GM19395 (cell line): ENCODE measurements around the gene MPP7.
A peak's percentile ranks its signal among the peaks of the same experiment; 100 is the strongest.

Experiments
- ATAC-seq: cut with Tn5 transposase; IDR thresholded peaks from one replicate; pipeline ENCODE4 v1.9.1; 2021; ENCODE audit warnings: mild to moderate bottlenecking, moderate library complexity; ENCODE audit not compliant: unreplicated experiment

MPP7 gene

DNA sequence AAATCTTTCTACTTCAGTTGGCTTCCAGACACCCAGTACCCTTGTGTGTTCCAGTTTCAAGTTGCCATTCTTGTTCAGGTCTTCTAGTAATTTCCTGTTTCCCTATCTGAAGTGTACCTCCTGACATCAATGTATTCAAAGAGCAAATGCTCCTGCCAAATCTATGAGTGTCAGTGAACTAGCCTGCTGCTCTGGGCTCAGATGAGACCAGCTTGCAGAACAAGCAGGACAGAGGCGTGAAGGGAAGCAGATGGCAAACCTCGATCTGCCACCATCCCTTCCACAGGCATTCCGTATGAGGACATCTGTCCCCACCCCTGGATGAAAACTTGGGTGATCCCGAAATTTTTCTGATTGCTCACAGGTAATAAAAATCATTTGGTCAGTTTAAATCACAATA is 4.4 kb upstream of the MPP7 start:
- ATAC-seq = no peak

DNA sequence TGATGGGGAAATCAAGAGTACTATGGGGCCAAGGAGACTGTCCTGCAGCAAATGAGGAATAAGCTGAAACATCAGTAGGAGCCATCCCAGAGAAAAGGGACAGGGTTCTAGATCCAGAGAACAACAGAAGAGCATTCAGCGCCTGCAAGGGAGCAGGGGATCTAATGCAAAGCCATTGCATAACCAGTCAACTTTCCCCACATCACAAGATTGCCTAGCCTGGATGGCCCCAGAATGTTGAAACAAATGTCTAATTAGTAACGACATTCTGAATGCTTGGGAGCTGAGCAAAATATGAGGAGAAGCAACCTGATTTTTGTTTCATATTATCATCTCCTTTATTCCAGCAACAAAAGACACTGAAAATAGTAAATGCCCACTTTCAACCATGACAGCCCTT is 2.7 kb upstream of the MPP7 start:
- no peak for ATAC-seq

DNA sequence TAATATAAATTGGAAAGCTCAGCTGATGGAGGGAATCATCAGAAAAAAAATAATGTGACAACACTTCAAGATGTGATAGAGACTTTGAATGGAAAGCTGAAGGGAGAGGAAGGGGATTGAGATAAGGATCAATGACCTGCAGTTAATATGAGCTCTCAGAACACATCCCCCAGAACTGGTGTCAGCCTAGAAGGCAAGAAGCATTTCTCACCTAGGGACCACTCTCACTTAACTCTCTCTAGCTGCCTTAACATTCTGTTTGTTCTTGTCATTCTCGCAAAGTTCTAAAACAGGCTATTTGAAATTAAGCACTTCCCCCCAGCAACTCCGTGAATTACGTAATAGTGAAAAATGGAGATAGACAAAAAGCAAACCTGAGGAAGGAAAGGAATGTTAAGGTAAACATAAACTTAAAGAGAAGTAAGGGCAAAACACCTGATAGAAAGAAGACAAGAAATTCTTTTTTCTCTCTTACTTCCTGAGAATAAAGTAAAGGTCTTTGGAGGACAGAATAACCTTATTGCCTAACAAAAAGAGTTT is 1.2 kb upstream of the MPP7 start:
- ATAC-seq = no peak

DNA sequence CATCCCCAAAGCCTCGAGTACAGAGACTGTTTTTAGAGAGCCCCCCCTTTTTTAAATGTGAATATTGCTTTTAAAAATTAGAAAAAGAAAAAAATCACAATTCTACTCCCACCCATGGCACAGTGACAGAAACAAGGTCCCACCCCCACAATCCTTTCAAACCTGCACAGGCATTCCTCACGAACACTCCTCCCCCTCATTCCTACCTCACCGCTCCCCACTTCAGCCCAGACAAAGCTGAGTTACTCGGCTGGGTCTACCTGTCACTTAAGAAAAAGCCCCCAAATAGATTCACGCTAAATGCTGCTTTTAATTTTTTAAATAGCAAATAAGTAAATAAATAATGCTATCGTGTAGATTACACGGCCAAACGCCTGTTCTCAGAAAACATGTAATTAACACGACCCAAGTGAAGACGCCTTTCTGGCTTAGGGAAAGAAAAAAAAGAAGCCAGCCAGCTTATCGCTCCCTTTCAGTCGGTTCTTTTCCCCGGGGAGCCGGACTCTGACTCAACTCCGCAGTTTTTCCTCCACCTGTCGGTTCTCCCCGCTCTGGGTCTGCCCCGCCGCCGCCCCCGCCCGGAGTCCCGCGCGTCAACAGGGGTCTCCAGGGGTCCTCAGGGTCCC is 739 bp downstream of the MPP7 start:
- peak; percentile 1 for ATAC-seq

DNA sequence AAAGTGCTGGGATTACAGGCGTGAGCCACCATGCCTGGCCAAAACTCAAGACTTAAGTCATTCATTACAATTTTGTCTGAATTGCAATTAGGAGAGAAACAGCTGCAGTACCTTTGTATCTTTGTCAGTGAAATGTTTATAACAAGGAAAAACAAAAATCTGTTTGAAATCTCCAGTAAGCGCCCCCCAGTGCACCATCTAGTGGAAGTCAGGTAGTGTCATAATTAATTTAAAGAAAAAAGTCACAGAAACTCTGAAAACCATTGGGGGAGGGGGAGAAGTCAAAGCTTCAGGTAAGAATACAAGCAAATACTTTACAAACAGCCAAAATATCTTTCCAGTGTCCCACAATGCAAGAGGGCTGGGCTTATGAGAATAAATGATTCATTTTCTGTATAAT is 2.8 kb downstream of the MPP7 start:
- no peak for ATAC-seq

DNA sequence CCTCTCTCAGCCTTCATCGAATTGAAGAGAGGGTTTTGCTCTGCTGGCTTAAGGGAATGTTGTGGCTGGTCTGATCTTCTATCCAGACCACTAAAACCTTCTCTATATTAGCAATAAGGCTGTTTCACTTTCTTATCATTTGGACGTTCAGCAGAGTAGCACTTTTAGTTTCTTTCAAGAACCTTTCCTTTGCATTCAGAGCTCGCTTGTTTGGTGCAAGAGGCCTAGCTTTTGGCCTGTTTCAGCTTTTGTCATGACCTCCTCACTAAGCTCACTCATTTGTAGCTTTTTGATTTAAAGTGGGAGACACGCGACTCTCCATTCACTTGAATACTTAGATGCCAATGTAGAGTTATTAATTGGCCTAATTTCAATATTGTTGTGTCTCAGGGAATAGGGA is 3.9 kb downstream of the MPP7 start:
- ATAC-seq = no peak

DNA sequence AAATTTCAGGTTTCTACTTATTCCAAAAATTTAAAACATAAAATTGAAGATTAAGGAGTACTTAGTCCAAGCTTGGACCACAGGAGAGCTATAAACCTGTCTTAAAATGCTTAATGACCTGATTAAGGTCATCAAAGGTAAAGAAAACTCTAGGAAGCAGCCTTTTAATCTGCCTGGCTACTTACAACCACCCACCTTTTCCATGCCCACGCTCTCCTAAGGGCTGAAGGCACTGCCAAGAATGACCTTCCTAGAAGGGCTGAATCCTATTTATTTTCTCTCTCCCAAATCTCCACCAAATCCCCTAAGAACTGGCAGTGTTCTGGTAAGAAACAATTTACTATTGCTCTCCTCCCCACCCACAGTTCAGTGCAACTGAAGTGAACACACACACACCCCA is 6.8 kb downstream of the MPP7 start:
- ATAC-seq = no peak

DNA sequence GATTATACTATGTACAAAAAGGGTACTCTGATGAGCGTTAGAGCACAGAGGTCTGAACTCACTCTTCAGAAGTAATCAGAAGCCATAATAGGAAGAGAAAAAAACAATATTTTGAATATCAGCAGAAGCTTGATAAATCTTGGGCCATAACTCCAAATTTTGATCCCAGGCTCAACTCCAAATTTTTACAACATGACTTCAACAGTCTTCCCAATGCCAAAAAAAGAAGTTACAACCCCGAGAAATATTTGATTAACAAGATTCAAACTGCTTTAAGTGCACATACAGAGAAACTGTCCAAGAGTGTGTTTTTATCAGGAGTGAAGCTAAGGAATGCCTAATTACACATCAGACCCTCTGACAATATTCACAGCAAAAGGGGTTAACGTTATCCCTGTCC is 7.5 kb downstream of the MPP7 start:
- ATAC-seq = no peak

DNA sequence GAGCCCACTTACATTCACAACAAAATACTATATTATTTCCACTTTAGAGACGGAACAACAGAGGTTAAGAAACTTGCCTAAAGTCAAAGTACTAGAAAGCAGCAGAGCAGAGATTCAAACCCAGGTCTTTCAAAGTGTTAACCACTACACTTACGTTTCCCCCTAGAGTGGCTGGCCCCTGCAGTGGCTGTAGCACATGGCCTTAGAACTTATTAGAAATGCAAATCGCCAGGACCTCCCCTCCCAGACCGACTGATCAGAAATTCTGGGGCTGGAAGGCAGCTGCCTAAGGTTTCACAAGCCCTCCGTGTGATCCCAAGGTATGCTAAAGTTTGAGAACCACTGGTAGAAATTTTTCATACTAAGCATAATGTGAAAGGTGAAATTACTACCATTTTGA is 8.1 kb downstream of the MPP7 start:
- ATAC-seq = no peak

DNA sequence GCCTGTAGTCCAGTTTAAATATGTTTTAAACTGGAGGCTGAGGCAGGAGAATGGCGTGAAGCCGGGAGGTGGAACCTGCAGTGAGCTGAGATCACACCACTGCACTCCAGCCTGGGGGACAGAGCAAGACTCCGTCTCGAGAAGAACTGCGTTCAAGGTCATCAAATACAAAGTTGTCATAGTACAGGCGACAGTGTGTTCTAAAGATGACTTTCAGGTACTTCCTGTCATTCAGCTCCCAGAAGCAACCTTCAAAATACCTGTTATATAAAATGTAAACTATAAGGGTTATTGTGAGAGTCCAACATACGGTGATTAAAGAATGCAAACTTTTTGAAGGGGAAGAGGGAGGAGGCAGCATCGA is 8.7 kb downstream of the MPP7 start:
- no peak for ATAC-seq

DNA sequence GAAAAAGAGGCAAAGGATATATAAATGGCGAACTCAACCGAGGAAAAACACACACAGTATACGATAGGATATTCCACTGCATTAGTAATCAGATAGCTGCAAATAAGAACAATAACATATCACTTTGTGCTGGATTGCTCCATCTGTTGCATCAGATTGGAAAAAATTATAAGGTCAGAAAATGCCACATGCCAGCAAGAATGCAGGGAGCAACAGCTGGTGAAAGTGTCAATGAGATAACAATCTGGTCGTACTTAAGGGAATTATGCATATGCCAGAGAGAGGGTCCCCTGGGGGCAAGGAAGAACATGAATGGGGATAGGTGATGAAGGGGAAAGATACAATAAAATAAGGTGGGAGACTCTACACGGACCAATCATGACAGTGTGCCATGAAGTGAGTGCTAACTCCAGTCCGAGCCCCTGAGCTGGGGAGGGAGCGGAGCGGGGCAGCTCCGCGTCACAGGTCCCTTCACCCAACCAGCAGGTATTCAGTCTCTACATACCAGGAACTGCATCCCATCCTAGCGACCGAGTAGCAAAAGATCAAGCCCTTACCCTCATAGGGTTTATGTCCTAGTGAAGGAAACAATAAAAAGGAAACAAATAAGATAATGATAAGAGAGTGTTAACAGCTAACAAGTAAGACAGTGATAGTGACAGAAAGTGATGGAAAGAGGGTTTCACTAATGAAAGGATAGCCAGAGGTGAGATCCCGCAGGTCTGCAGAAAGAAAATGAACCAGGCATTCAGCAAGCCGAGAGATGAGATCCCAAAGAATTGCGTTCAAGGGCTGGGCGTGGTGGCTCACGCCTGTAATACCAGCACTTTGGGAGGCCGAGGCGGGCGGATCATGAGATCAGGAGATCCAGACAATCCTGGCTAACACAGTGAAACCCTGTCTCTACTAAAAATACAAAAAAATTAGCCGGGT is 9.4 kb downstream of the MPP7 start:
- no peak for ATAC-seq

DNA sequence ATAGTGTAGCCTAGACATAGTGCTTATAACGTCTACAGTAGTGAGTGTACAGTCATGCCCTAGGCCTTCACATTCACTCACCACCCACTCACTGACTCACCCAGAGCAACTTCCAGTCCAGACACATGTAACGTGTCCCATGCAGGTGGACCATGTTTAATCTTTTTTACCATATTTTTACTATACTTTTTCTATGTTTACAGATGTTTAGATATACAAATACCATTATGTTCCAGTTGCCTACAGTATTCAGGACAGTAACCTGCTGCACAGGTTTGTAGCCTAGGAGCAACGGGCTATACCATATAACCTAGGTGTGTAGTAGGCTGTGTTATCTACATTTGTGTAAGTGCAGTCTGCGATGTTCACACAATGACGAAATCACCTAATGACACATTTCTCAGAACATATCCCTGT is 11.0 kb downstream of the MPP7 start:
- no peak for ATAC-seq

DNA sequence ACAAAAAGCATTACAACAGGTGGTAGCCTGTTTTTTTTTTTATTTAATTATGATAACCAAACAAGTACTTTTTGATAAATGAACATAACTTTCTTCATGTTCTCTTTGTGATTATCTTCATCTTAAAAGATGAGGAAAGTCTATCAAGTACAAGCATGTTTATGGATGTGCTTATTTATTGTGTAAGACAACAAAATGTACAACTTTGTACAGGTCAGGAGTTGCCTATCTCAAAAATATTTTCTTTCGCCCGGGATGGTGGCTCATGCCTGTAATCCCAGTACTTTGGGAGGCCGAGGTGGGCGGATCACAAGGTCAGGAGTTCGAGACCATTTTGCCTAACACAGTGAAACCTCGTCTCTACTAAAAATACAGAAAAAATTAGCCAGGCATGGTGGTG is 17.0 kb downstream of the MPP7 start:
- no peak for ATAC-seq

DNA sequence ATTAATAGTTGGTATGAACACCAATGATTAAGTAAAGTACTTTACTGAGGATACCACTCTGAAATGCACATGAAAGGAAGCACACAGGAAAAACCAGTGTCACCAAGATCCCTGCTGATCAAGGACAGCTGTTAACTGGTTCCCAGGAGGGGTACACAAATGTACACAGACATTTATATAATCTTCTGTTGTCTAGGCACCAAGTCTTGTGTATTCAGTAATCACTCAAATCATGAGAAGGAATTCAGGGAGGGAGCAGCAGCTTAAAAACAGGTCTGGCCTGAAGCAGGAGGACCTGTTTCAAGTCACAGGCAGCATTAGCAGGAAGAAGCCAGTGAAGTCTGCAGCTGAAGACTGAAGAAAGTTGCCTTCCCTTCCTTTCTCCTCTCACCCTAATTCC is 18.7 kb downstream of the MPP7 start:
- ATAC-seq = no peak

DNA sequence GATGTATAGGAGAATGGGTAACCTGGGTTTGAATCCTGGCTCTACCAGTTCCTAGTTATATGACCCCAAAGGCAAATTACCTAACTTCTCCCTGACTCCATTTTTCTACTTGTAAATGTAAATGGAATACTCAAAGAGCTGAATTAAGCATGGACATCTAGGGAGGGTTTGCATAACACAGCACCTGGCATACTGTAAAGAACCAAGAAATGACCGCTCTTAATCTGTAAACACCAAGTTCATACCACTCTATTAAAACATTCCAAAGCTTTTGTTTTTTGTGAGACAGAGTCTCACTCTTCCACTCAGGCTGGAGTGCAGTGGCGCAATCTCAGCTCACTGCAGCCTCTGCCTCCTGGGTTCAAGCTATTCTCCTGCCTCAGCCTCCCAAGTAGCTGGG is 19.6 kb downstream of the MPP7 start:
- no peak for ATAC-seq

DNA sequence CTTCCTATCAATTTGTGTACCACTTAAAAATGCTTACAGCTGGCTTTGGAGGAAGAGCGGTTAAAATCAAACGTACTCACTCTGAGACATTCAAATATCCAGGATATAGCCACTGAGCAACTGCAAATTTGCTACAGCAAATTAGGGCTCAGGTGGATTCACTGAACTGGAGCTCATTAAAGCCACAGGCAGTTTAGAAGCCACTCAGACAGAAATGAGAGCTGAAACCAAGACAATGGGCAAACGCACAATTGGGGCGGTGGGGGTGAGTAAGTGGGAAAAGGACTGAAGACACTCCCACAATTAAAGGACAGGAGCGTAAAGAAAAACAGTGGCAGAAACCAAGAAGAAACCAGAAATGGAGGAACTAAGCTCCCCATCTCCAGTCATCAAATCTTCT is 20.5 kb downstream of the MPP7 start:
- no peak for ATAC-seq

DNA sequence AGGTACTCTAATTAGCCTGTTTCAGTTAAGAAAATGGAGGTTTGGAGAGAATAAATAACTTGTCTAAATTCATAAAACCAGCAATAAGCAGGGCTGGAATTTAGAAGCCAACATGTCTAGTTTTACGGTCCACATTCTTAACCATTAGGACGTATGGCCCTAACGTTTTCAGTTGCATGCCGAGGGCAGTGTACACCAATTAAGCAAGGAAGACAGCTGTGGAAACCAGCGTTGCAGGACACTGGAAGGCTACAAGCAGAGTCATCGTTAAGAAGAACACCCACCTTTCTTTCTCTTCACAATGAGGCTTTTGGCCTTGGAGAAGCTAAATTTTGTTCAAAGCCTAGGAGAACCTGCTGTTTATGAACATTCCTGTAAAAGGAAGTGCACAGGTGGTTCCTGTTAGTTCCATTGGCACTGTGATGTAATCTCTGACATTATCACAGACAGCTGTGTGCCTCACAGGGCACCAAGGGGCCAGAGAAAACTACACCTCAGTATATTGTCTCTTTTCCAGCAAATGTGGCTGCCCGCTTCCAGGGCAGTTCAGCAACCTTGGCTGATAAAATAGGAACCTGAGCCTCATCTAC is 21.0 kb downstream of the MPP7 start:
- no peak for ATAC-seq

DNA sequence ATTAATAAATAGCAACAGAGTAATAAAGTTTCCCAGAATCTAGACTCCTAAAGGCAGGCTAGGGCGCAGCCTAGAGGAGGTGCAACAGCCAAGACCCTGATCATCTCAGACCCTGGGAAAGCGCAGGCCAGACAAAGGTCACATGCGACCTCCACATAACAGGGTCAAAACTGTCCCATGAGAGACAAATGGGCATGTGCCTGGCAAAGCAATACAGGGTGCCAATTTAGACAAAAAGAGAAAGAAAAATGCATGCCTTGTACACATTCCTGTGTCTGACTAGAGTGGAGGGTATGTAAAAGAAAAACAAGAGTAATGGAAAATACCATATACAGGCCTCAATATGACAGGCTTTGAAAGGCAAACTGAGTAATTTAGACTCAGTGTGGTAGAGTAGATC is 22.2 kb downstream of the MPP7 start:
- ATAC-seq = no peak

DNA sequence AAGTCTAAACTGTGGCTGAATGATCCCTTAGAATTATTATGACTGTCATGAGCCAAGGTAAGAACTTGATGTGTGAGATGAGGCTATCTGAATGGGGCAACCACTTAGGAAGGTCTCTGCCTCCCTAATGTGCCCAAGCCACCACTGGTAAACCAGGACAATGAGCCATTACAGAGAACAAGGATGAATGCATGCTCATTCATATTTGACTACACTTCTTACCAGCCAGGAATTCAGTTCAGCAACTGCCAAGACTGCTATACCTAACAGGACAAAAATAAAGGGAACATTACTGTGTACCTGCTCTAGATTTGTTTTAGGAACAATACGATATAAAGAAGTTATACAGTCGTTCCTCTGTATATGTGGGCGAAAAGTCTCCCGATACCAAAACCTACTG is 23.0 kb downstream of the MPP7 start:
- no peak for ATAC-seq

DNA sequence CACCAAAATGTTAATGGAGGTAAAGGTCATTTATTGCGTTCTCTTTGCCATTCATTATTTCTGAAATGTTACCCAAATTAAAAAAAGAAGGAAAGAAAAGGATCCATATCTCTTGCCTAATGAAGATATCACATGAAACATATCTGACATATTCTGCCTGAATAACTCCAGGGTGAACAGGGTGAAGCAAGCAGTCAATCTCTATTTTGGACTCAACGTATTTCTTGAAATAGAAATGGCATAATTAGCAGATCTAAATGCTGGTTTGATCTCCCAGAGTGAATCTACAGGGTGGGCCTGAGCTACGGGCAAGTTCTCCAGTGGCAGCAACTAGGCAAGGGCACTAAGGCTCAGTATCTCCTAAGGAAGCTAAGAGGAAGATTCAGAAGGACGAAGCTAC is 24.0 kb downstream of the MPP7 start:
- no peak for ATAC-seq

DNA sequence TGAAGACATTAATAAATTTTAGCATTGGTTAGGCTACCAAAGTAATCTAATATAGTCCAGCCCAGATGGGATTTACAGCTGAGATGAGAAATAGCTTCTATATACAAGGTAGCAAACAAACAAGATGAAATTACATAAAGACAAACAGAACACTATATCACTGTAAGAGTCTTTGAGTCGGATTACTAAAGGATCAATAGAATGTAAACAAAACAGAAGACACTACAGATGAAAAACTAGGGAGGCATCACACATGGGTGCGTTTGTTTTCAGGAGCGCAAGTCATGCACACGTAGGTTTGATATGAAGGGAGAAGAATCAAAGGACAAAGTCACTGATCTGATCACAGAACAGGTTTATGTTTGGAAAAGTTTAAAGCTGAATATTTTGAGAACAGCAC is 26.5 kb downstream of the MPP7 start:
- ATAC-seq = no peak

DNA sequence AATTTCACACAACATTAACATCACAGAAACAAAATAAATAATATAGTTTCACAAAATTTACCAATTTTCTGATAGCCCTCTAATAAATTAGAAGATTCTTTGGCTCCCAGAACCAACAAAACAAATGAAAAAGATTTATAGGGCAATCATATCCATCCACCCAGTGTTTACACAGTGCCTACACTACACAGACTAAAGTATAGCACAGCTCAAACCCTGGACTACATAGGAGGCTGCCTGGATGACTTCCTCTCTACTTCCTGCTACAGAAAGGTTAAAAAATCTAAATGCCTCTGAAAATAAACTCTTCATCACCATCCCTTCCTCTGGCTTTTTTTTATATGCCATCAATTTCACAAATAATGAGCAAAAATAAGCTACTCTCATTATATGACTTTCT is 28.4 kb downstream of the MPP7 start:
- no peak for ATAC-seq
